Neuron (in vitro differentiated cells): ENCODE measurements around the gene COA5.

Experiments
- H2AFZ ChIP-seq: one replicate; pipeline ENCODE4 v1.6.1; 2013; ENCODE audit warnings: low read depth, mild to moderate bottlenecking, inconsistent platforms, low read length, moderate library complexity
- H3K27me3 ChIP-seq: one replicate; pipeline ENCODE4 v1.6.1; 2013; ENCODE audit warnings: low read length; ENCODE audit not compliant: insufficient read depth
- H3K36me3 ChIP-seq: one replicate; pipeline ENCODE4 v1.6.1; 2013; ENCODE audit warnings: low read length; ENCODE audit not compliant: insufficient read depth
- H3K4me1 ChIP-seq: one replicate; pipeline ENCODE4 v1.6.1; 2013; ENCODE audit warnings: low read length; ENCODE audit not compliant: insufficient read depth
- H3K4me3 ChIP-seq: 2 replicates; pipeline ENCODE4 v1.5.1; 2013; ENCODE audit warnings: mild to moderate bottlenecking, low read length, moderate library complexity
- H3K9me3 ChIP-seq: one replicate; pipeline ENCODE4 v1.6.1; 2013; ENCODE audit warnings: low read length

COA5 gene

GRCh38 chr2:98608116-98608961, at the start of gene COA5, which contains the start of gene UNC50:
COA5 (minus strand) TSS chr2:98608512; CDS start chr2:98608405, 107 bp downstream.
UNC50 (plus strand) TSS chr2:98608589; CDS start chr2:98609760, 1,171 bp downstream.
- peaks cover 35% of the 10 kb centered on the region for H3K4me1 ChIP-seq
- H3K36me3 ChIP-seq = peaks cover 35% of the 10 kb centered on the region
- peak within 1 kb of the TSS; percentile 80 for H3K4me3 ChIP-seq

GRCh38 chr2:98656800-98657199, 48.5 kb upstream of the COA5 start:
- Histone ChIP-seq H3K4me1 (peaks cover 4% of the 10 kb centered on the region), H3K9me3 (no peaks in the 10 kb centered on the region), H3K36me3 (no peaks in the 10 kb centered on the region), H2AFZ (no peak overlapping the region), H3K27me3 (no peaks in the 10 kb centered on the region), H3K4me3 (no peak overlapping the region)

More at GRCh38 chr2:98608116-98608961, at the start of gene COA5, which contains the start of gene UNC50:
- no peaks in the 10 kb centered on the region for H3K27me3 ChIP-seq
- peak within 1 kb of the TSS; percentile 81 for H2AFZ ChIP-seq
- H3K9me3 ChIP-seq = no peaks in the 10 kb centered on the region

- no peaks in the 10 kb centered on the region for H3K27me3 ChIP-seq
- peaks cover 4% of the 10 kb centered on the region for H3K4me1 ChIP-seq
- no peak overlapping the region for H3K4me3 ChIP-seq
- no peak overlapping the region for H2AFZ ChIP-seq
- no peaks in the 10 kb centered on the region for H3K9me3 ChIP-seq
- no peaks in the 10 kb centered on the region for H3K36me3 ChIP-seq
Measured at GRCh38 chr2:98654699-98655495, 46.6 kb upstream of the COA5 start.

GRCh38 chr2:98650998-98651397, 42.7 kb upstream of the COA5 start:
- no peaks in the 10 kb centered on the region for H3K9me3 ChIP-seq
- no peaks in the 10 kb centered on the region for H3K27me3 ChIP-seq
- no peaks in the 10 kb centered on the region for H3K36me3 ChIP-seq
- H3K4me1 ChIP-seq = peaks cover 4% of the 10 kb centered on the region
- no peak overlapping the region for H3K4me3 ChIP-seq
- H2AFZ ChIP-seq = no peak overlapping the region

GRCh38 chr2:98649992-98650375, 41.7 kb upstream of the COA5 start:
- no peaks in the 10 kb centered on the region for H3K27me3 ChIP-seq
- H3K36me3 ChIP-seq = no peaks in the 10 kb centered on the region
- H2AFZ ChIP-seq = no peak overlapping the region
- H3K4me3 ChIP-seq = no peak overlapping the region
- H3K9me3 ChIP-seq = no peaks in the 10 kb centered on the region
- peaks cover under 1% of the 10 kb centered on the region for H3K4me1 ChIP-seq

- Histone ChIP-seq H3K27me3 (no peaks in the 10 kb centered on the region), H3K4me3 (no peak overlapping the region), H3K9me3 (no peaks in the 10 kb centered on the region), H2AFZ (peak overlapping the region; percentile 11), H3K4me1 (no peaks in the 10 kb centered on the region), H3K36me3 (no peaks in the 10 kb centered on the region)
Measured at GRCh38 chr2:98649135-98649991, 41.1 kb upstream of the COA5 start.

- no peaks in the 10 kb centered on the region for H3K9me3 ChIP-seq
- H3K4me3 ChIP-seq = no peak overlapping the region
- no peaks in the 10 kb centered on the region for H3K27me3 ChIP-seq
- H3K4me1 ChIP-seq = no peaks in the 10 kb centered on the region
- H3K36me3 ChIP-seq = no peaks in the 10 kb centered on the region
- H2AFZ ChIP-seq = no peak overlapping the region
Measured at GRCh38 chr2:98648451-98648850, 40.1 kb upstream of the COA5 start.

- H3K27me3 ChIP-seq = no peaks in the 10 kb centered on the region
- no peaks in the 10 kb centered on the region for H3K9me3 ChIP-seq
- H3K36me3 ChIP-seq = no peaks in the 10 kb centered on the region
- H3K4me1 ChIP-seq = no peaks in the 10 kb centered on the region
- no peak overlapping the region for H3K4me3 ChIP-seq
- no peak overlapping the region for H2AFZ ChIP-seq
Measured at GRCh38 chr2:98647636-98648035, 39.3 kb upstream of the COA5 start.

- Histone ChIP-seq H3K9me3 (no peaks in the 10 kb centered on the region), H3K4me3 (no peak overlapping the region), H3K4me1 (no peaks in the 10 kb centered on the region), H2AFZ (no peak overlapping the region), H3K36me3 (no peaks in the 10 kb centered on the region), H3K27me3 (no peaks in the 10 kb centered on the region)
Measured at GRCh38 chr2:98643496-98644100, 35.3 kb upstream of the COA5 start.

- H3K27me3 ChIP-seq = no peaks in the 10 kb centered on the region
- no peaks in the 10 kb centered on the region for H3K36me3 ChIP-seq
- no peak overlapping the region for H3K4me3 ChIP-seq
- no peaks in the 10 kb centered on the region for H3K4me1 ChIP-seq
- no peak overlapping the region for H2AFZ ChIP-seq
- H3K9me3 ChIP-seq = no peaks in the 10 kb centered on the region
Measured at GRCh38 chr2:98637401-98638147, 29.3 kb upstream of the COA5 start.

GRCh38 chr2:98634406-98635092, 26.2 kb upstream of the COA5 start:
- Histone ChIP-seq H3K4me3 (no peak overlapping the region), H3K27me3 (no peaks in the 10 kb centered on the region), H3K36me3 (no peaks in the 10 kb centered on the region), H3K9me3 (peaks cover 2% of the 10 kb centered on the region), H2AFZ (no peak overlapping the region), H3K4me1 (no peaks in the 10 kb centered on the region)
